Upper lobe of left lung (tissue), 4 donors: ENCODE data around the gene TGM4.

Experiments used
- EP300 ChIP-seq, 4 donors: sonication (generic); formaldehyde crosslinking; IDR thresholded peaks; one replicate each; pipeline ENCODE4 v1.5.1; 2017; ENCODE audit warnings: antibody characterized with exemption in 4 of 4, control low read depth in 2 of 4
- POLR2A ChIP-seq, 4 donors: fragments of 450-650 bp; IDR thresholded peaks; one replicate each; pipeline ENCODE4 v1.5.1; 2016 to 2017; ENCODE audit warnings: antibody characterized with exemption in 4 of 4, mild to moderate bottlenecking in 2 of 4
- POLR2AphosphoS5 ChIP-seq, 2 donors: sonication (generic); formaldehyde crosslinking; IDR thresholded peaks; one replicate each; pipeline ENCODE4 v1.5.1; 2017; ENCODE audit warnings: antibody characterized with exemption in 2 of 2
- TF ChIP-seq, protein P1 (sequence below), 6 experiments: fragments of 450-650 bp in 4 of 6; fragments of 200-600 bp in 2 of 6; sonication (generic) in 2 of 6; IDR thresholded peaks; one replicate each; pipeline ENCODE4 v1.5.1; 2016 to 2019; ENCODE audit warnings: antibody characterized with exemption in 6 of 6

DNA sequence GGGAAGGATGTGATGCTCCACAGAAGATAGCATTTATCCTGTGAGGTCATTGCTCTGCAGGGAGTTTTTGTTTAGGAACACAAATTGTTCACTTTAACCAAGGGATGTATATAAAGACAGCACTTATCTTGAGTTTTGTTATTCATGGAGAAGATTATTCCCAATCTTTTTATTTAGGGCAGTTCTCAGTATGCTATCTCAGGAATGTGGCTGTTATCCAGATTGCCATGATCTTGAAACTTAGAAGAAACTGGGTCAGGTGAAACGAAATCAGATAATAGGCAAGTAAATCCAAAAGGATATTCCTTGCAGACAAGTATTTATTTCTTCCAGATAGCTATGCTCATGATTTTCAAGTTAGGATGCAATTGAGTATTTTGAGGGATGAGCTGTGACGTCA lies 32.0 kb upstream of the TGM4 start:
- no peak for TF ChIP-seq POLR2A (IDR thresholded peaks at IDR 0.05)
- TF ChIP-seq, protein P1, sequence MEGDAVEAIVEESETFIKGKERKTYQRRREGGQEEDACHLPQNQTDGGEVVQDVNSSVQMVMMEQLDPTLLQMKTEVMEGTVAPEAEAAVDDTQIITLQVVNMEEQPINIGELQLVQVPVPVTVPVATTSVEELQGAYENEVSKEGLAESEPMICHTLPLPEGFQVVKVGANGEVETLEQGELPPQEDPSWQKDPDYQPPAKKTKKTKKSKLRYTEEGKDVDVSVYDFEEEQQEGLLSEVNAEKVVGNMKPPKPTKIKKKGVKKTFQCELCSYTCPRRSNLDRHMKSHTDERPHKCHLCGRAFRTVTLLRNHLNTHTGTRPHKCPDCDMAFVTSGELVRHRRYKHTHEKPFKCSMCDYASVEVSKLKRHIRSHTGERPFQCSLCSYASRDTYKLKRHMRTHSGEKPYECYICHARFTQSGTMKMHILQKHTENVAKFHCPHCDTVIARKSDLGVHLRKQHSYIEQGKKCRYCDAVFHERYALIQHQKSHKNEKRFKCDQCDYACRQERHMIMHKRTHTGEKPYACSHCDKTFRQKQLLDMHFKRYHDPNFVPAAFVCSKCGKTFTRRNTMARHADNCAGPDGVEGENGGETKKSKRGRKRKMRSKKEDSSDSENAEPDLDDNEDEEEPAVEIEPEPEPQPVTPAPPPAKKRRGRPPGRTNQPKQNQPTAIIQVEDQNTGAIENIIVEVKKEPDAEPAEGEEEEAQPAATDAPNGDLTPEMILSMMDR (IDR thresholded peaks at IDR 0.05), result no peak
- no peak for TF ChIP-seq EP300 (IDR thresholded peaks at IDR 0.05)
- no peak for TF ChIP-seq POLR2AphosphoS5 (IDR thresholded peaks at IDR 0.05)
